GM12878 (cell line): ENCODE data around the gene DNAH11. TPM values are rescaled to one million over a fixed set of nuclear protein-coding genes. Genes with fewer than 3 reads are reported as not detected.

ENCODE experiments used
- ATAC-seq: fragments of 200-7000 bp; cut with Tn5 transposase; 3 replicates; pipeline ENCODE4 v1.9.1; 2020; ENCODE audit warnings: mild to moderate bottlenecking, moderate library complexity
- BruUV-seq: library from RNA; stranded (reverse); fragments of 400-500 nt; replicated peaks from 2 replicates; lab custom pipeline; 2021; lab: Mats Ljungman, UMichigan
- CTCF ChIA-PET: fragments of 300-600 bp; sonication (Branson Sonifier 250); formaldehyde crosslinking; extraction: SDS; loops from one replicate; lab custom pipeline; 2021; ENCODE audit warnings: inconsistent platforms; lab: Yijun Ruan, JAX
- POLR2A ChIA-PET: fragments of 350-600 bp; formaldehyde crosslinking; extraction: SDS; loops from one replicate; lab custom pipeline; 2021; ENCODE audit warnings: inconsistent platforms; lab: Charles Lee
- RAD21 ChIA-PET: fragments of 300-600 bp; sonication (Branson Sonifier 250); formaldehyde crosslinking; loops from one replicate; lab custom pipeline; 2023; ENCODE audit warnings: antibody characterized with exemption; ENCODE audit not compliant: unreplicated experiment; lab: Charles Lee
- SMC1A ChIA-PET: fragments of 300-600 bp; sonication (Branson Sonifier 250); formaldehyde crosslinking; loops from one replicate; lab custom pipeline; 2023; ENCODE audit not compliant: unreplicated experiment, uncharacterized antibody; lab: Charles Lee
- DNase-seq: peaks from one replicate; pipeline ENCODE4 v3.0.0-alpha.2; 2011; ENCODE audit warnings: low read depth, low spot score
- FAIRE-seq: peaks from 3 replicates; lab custom pipeline; 2011; peaks lifted over from hg19 to GRCh38; lab: Jason Lieb, UNC
- H2AFZ ChIP-seq: 2 replicates; pipeline ENCODE4 v1.6.0; 2011; ENCODE audit warnings: low read depth, low read length, control low read depth; ENCODE audit not compliant: control insufficient read depth
- H3K27ac ChIP-seq: 2 replicates; pipeline ENCODE4 v1.5.1; 2011; ENCODE audit warnings: control low read depth; ENCODE audit not compliant: control insufficient read depth, insufficient read depth
- H3K27me3 ChIP-seq, 2 experiments: replicated peaks in 1 of 2; 2 replicates each; pipeline versions ENCODE4 v1.6.0 to v1.6.1; 2011; ENCODE audit warnings: low read length in 1 of 2; ENCODE audit not compliant: control insufficient read depth in 2 of 2, insufficient read depth in 2 of 2
- H3K36me3 ChIP-seq, 2 experiments: 2 replicates each; pipeline ENCODE4 v1.5.1; 2011; ENCODE audit warnings: low read length in 1 of 2; ENCODE audit not compliant: control insufficient read depth in 2 of 2, insufficient read depth in 2 of 2
- H3K4me1 ChIP-seq: 2 replicates; pipeline ENCODE4 v1.6.1; 2011; ENCODE audit warnings: mild to moderate bottlenecking, low read length, moderate library complexity, mixed read lengths; ENCODE audit not compliant: control insufficient read depth, insufficient read depth
- H3K4me2 ChIP-seq: 2 replicates; pipeline ENCODE4 v1.6.0; 2011; ENCODE audit warnings: control low read depth; ENCODE audit not compliant: control insufficient read depth, insufficient read depth
- H3K4me3 ChIP-seq: fragments of 200-600 bp; sonication (generic); 2 replicates; pipeline ENCODE4 v1.5.1; 2016
- H3K79me2 ChIP-seq: 2 replicates; pipeline ENCODE4 v1.6.0; 2011; ENCODE audit warnings: low read length; ENCODE audit not compliant: control insufficient read depth, insufficient read depth
- H3K9ac ChIP-seq: 2 replicates; pipeline ENCODE4 v1.8.0; 2011; ENCODE audit warnings: low read length, control low read depth, mixed read lengths; ENCODE audit not compliant: control insufficient read depth, insufficient read depth
- H3K9me3 ChIP-seq: replicated peaks from 3 replicates; pipeline ENCODE4 v1.5.1; 2011; ENCODE audit warnings: mild to moderate bottlenecking, low read length; ENCODE audit not compliant: control insufficient read depth, insufficient read depth
- H4K20me1 ChIP-seq: 2 replicates; pipeline ENCODE4 v1.6.0; 2011; ENCODE audit not compliant: control insufficient read depth, insufficient read depth
- CHD1 ChIP-seq: IDR thresholded peaks from 2 replicates; pipeline ENCODE4 v1.6.1; 2012; ENCODE audit warnings: low read depth, low read length, improper control_type of control experiment
- GATAD2B ChIP-seq: fragments of 450-650 bp; conservative IDR thresholded peaks from 2 replicates; pipeline ENCODE4 v1.6.1; 2017; ENCODE audit warnings: low read depth, mild to moderate bottlenecking, moderate library complexity
- NBN ChIP-seq: fragments of 450-650 bp; IDR thresholded peaks from 2 replicates; pipeline ENCODE4 v1.6.1; 2016
- SMAD1 ChIP-seq: fragments of 450-650 bp; IDR thresholded peaks from 2 replicates; pipeline ENCODE4 v1.6.1; 2018; ENCODE audit warnings: mild to moderate bottlenecking, low read depth; ENCODE audit not compliant: partially characterized antibody
- TCF3 ChIP-seq: IDR thresholded peaks from 2 replicates; pipeline ENCODE4 v1.6.1; 2012; ENCODE audit warnings: low read depth, mild to moderate bottlenecking, low read length, borderline replicate concordance; ENCODE audit not compliant: insufficient read depth
- ZBED1 ChIP-seq: IDR thresholded peaks from 2 replicates; pipeline ENCODE4 v1.6.1; 2016; ENCODE audit warnings: borderline replicate concordance
- WGBS: methylation state at CpG from one replicate; pipeline ENCODE4 v1.1.6; 2016; ENCODE audit warnings: low lambda C conversion rate; ENCODE audit not compliant: insufficient replicate concordance, insufficient coverage; ENCODE audit errors: missing lambda C conversion rate; 5-methylcytosine and 5-hydroxymethylcytosine counted together
- in situ Hi-C: fragments of 300-500 bp; cut with MboI; formaldehyde crosslinking; loops from 9 replicates; pipeline ENCODE4 v1.14.3; 2018; ENCODE audit warnings: mixed read lengths
- intact Hi-C: fragments of 100-400 bp; cut with micrococcal nuclease; formaldehyde crosslinking; loops from one replicate; pipeline ENCODE4 v1.14.2; 2022; ENCODE audit not compliant: unreplicated experiment
- polyA plus RNA-seq, 11 experiments: library from polyadenylated mRNA; depleted of rRNA in 4 of 11; unstranded in 6 of 11; stranded (reverse) in 5 of 11; fragments of >200 nt; fragmentation: Nextera tagmentation in 4 of 11; fragmentation: Illumina TruSeq in 1 of 11; extraction: Ambion mirVana in 4 of 11; extraction: Trizol in 1 of 11; gene quantifications; 1 replicate in 1 of 11; 2 replicates in 10 of 11; pipeline versions ENCODE4 v1.2.1 to v1.2.3, GENCODE V29; 2011 to 2016; ENCODE audit warnings: inconsistent platforms in 2 of 11, missing spikeins in 2 of 11, low read depth in 1 of 11
- total RNA-seq, 4 experiments: library from RNA; depleted of rRNA in 3 of 4; stranded (reverse); fragments of >200 nt in 3 of 4; fragmentation: Illumina TruSeq in 1 of 4; extraction: Trizol in 1 of 4; gene quantifications; 2 replicates each; pipeline versions ENCODE4 v1.2.1 to v1.2.3, GENCODE V29; 2013 to 2021

Gene DNAH11
- total and polyA plus RNA-seq, 10 of the 15 experiments (the other 5 are each of a cell fraction or from before 2014, with no cell fraction given): 0.03 to 0.56 (median 0.10) TPM

DNA sequence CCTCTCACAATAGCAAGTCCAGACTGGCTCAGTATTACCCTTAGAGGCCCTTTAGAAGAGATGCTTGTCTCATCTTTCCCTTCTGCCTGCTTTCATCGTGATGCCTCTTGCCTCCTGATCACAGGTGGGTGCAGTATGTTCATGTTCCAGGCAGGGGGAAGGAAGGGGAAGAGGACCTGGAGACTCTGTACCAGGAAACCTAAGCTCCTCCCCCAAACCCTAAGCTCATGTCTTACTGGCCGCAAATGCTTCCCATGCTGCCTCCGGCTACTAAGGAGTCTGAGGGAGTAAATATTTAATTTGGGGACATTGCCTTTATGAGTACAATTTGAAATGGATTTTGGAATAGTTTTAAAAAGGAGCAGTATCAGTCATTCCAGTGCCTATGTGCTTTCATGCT is 210.2 kb downstream of the DNAH11 start:
- in situ Hi-C loops: no loop called here
- intact Hi-C loops: no loop called here
- Histone ChIP-seq H4K20me1 (no peaks in the 10 kb centered on the region), H3K27ac (no peak overlapping the region), H3K36me3 (no peaks in the 10 kb centered on the region), H3K27me3 (no peaks in the 10 kb centered on the region; a peak in 2 of 4 replicates), H3K4me1 (no peaks in the 10 kb centered on the region), H2AFZ (no peak overlapping the region), H3K79me2 (no peaks in the 10 kb centered on the region), H3K9me3 (no peaks in the 10 kb centered on the region), H3K4me3 (no peak overlapping the region), H3K9ac (no peak overlapping the region), H3K4me2 (no peak overlapping the region)
- ChIA-PET CTCF (interaction anchor here (0.9 to 1.5 kb wide), 3 partner anchors 12 to 68 kb away, joined by 3 to 5 read pairs (median 3); no protein-coding TSS in a partner anchor), POLR2A (no interaction called here), SMC1A (interaction anchor here (0.7 to 1.9 kb wide), 3 partner anchors 16 to 330 kb away, joined by 3 to 4 read pairs (median 4); no protein-coding TSS in a partner anchor), RAD21 (no interaction called here)
- DNase-seq (no peak), ATAC-seq (no peak), FAIRE-seq (peak; percentile 27)
- 46% methylated on average over 3 of the region's 3 CpGs for WGBS
- TF ChIP-seq CHD1: no peak
- no TSS peak for BruUV-seq

- intact Hi-C loops: no loop called here
- Histone ChIP-seq H3K36me3 (no peaks in the 10 kb centered on the region), H3K79me2 (no peaks in the 10 kb centered on the region), H3K4me1 (no peaks in the 10 kb centered on the region), H4K20me1 (no peaks in the 10 kb centered on the region), H3K4me2 (no peak overlapping the region), H3K27ac (no peak overlapping the region), H3K9me3 (no peaks in the 10 kb centered on the region), H3K27me3 (peaks cover 0 to 1% of the 10 kb centered on the region in 2 experiments; a peak in 2 of 4 replicates), H3K9ac (no peak overlapping the region)
- FAIRE-seq: no peak
- 0% methylated on average over 3 of the region's 3 CpGs for WGBS
- ChIA-PET RAD21 (no interaction called here), CTCF (no interaction called here), SMC1A (no interaction called here)
- in situ Hi-C loops: no loop called here
- no TSS peak for BruUV-seq
- no peak for TF ChIP-seq SMAD1
- no peak for TF ChIP-seq TCF3
- TF ChIP-seq CHD1: no peak
- TF ChIP-seq ZBED1: no peak
- no peak for TF ChIP-seq GATAD2B
- no peak for TF ChIP-seq NBN
- TF ChIP-seq, all 136 proteins: peak for 0
- DNase-seq (no peak), ATAC-seq (no peak)
- POLR2A ChIA-PET: no interaction called here
- Histone ChIP-seq H2AFZ (no peak overlapping the region), H3K4me3 (no peak overlapping the region)
These were observed 212.1 kb downstream of the DNAH11 start for GRCh38 chr7:21754963-21755362.
